Sigmoid colon (tissue), 7 donors: ENCODE data around the gene NOL6. TPM values are rescaled to one million over a fixed set of nuclear protein-coding genes. Genes with fewer than 3 reads are reported as not detected.

ENCODE experiments used
- DNase-seq: peaks from one replicate; pipeline ENCODE4 v3.0.0-alpha.2; 2019
- H3K27ac ChIP-seq, 4 donors: fragments of 200-600 bp; sonication (generic); one replicate each; pipeline ENCODE4 v1.5.1; 2016 to 2019; ENCODE audit warnings: mild to moderate bottlenecking in 1 of 4
- H3K27me3 ChIP-seq, 3 donors: fragments of 200-600 bp; sonication (generic); one replicate each; pipeline ENCODE4 v1.5.1; 2019; ENCODE audit warnings: mild to moderate bottlenecking in 1 of 3
- H3K36me3 ChIP-seq, 4 donors: fragments of 200-600 bp; sonication (generic); one replicate each; pipeline ENCODE4 v1.5.1; 2016 to 2019
- H3K4me1 ChIP-seq, 4 donors: fragments of 200-600 bp; sonication (generic); one replicate each; pipeline ENCODE4 v1.5.1; 2017 to 2019
- H3K4me3 ChIP-seq, 4 donors: fragments of 200-600 bp; sonication (generic); one replicate each; pipeline ENCODE4 v1.5.1; 2017 to 2019; ENCODE audit warnings: mild to moderate bottlenecking in 2 of 4, moderate library complexity in 1 of 4
- H3K9me3 ChIP-seq, 4 donors: fragments of 200-600 bp in 3 of 4; sonication (generic) in 3 of 4; one replicate each; pipeline versions ENCODE4 v1.5.1 to v1.6.1; 2013 to 2019
- CTCF ChIP-seq, 4 experiments: fragments of 450-650 bp in 3 of 4; fragments of 200-600 bp in 1 of 4; IDR thresholded peaks; one replicate each; pipeline ENCODE4 v1.5.1; 2016 to 2019; ENCODE audit warnings: antibody characterized with exemption in 4 of 4, mild to moderate bottlenecking in 3 of 4, moderate library complexity in 2 of 4
- EP300 ChIP-seq, 4 donors: sonication (generic); formaldehyde crosslinking; IDR thresholded peaks; one replicate each; pipeline ENCODE4 v1.6.1; 2017; ENCODE audit warnings: antibody characterized with exemption in 4 of 4
- POLR2A ChIP-seq, 2 donors: fragments of 450-650 bp; IDR thresholded peaks; one replicate each; pipeline ENCODE4 v1.6.1; 2016; ENCODE audit warnings: antibody characterized with exemption in 2 of 2, mild to moderate bottlenecking in 2 of 2, moderate library complexity in 2 of 2
- POLR2AphosphoS5 ChIP-seq, 4 donors: sonication (generic); formaldehyde crosslinking; IDR thresholded peaks; one replicate each; pipeline ENCODE4 v1.6.1; 2017; ENCODE audit warnings: antibody characterized with exemption in 4 of 4
- WGBS, 2 donors: extraction: QIAGEN DNeasy Blood & Tissue Kit; methylation state at CpG; one replicate each; pipeline ENCODE4 v1.1.7; 2013; 5-methylcytosine and 5-hydroxymethylcytosine counted together
- intact Hi-C: fragments of 100-400 bp; cut with DNase I; formaldehyde crosslinking; loops from one replicate; pipeline ENCODE4 v1.15.1; 2023
- polyA plus RNA-seq, 3 donors: library from polyadenylated mRNA; stranded (reverse); fragments of 200-250 nt; gene quantifications; one replicate each; pipeline ENCODE4 v1.2.3, GENCODE V29; 2013
- total RNA-seq, 4 donors: library from RNA; depleted of rRNA; stranded (reverse); fragments of >200 nt; gene quantifications; one replicate each; pipeline ENCODE4 v1.1.0, GENCODE V29; 2016
- donor health status: healthy with polysubstance abuse.
- donor health status: Bipolar disorder and iron deficiency.
- donor health status: healthy.

The NOL6 gene
- total and polyA plus RNA-seq, 7 donors: 5.5 to 23.6 (median 9.9) TPM

GRCh38 chr9:33468215-33468730, 5.5 kb downstream of the NOL6 start:
- peaks cover 47 to 91% (median 67%) of the 10 kb centered on the region in 4 donors for H3K36me3 ChIP-seq
- no peak overlapping the region for H3K4me3 ChIP-seq
- DNase-seq: peak; percentile 26
- intact Hi-C loops: loop anchor here (5.0 kb wide), 1 partner anchor 181 kb away; no protein-coding TSS in a partner anchor
- no peak for TF ChIP-seq POLR2AphosphoS5 (IDR thresholded peaks at IDR 0.05)
- no peak for TF ChIP-seq CTCF (IDR thresholded peaks at IDR 0.05)
- TF ChIP-seq EP300 (IDR thresholded peaks at IDR 0.05): no peak
- no peak for TF ChIP-seq POLR2A (IDR thresholded peaks at IDR 0.05)
- H3K27ac ChIP-seq: no peak overlapping the region
- WGBS, 2 donors: 68 to 88% methylated on average over 4 of the region's 4 CpGs
- no peaks in the 10 kb centered on the region for H3K9me3 ChIP-seq
- no peaks in the 10 kb centered on the region for H3K27me3 ChIP-seq
- H3K4me1 ChIP-seq: peaks cover 0 to 17% (median 13%) of the 10 kb centered on the region in 4 donors

DNA sequence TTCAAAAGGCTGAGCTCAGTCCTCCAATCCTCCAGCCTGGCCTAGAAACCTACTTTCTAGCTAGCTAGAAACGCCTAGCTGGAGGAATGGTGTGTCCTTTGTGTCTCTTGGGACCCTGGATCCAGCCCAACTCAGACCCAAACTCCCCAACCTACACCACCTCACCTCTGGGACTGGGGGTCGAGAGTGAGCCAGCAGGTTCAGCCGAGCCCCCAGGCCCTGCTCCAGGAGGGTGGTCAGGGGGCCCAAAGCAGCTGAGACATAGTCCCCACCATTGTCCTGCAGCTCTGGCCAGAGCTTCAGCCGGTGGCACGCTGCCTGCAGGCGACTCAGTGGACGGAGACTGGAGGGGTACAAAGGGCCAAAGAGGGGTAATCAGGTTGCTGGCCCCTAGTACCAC, 6.2 kb downstream of the NOL6 start:
- H3K4me3 ChIP-seq: no peak overlapping the region
- peak; percentile 56 for DNase-seq
- WGBS, 2 donors: 86 to 95% methylated on average over 7 of the region's 7 CpGs
- TF ChIP-seq CTCF (IDR thresholded peaks at IDR 0.05) (no peak), POLR2A (IDR thresholded peaks at IDR 0.05) (no peak), EP300 (IDR thresholded peaks at IDR 0.05) (no peak), POLR2AphosphoS5 (IDR thresholded peaks at IDR 0.05) (no peak)
- peaks cover 54 to 98% (median 73%) of the 10 kb centered on the region in 4 donors for H3K36me3 ChIP-seq
- H3K4me1 ChIP-seq: peaks cover 0 to 9% (median 6%) of the 10 kb centered on the region in 4 donors
- H3K27me3 ChIP-seq: no peaks in the 10 kb centered on the region
- H3K27ac ChIP-seq: no peak overlapping the region
- H3K9me3 ChIP-seq: no peaks in the 10 kb centered on the region
- intact Hi-C loops: loop anchor here (2.0 to 5.0 kb wide), 2 partner anchors 21 to 180 kb away; partner anchors contain the start of gene AQP3

DNA sequence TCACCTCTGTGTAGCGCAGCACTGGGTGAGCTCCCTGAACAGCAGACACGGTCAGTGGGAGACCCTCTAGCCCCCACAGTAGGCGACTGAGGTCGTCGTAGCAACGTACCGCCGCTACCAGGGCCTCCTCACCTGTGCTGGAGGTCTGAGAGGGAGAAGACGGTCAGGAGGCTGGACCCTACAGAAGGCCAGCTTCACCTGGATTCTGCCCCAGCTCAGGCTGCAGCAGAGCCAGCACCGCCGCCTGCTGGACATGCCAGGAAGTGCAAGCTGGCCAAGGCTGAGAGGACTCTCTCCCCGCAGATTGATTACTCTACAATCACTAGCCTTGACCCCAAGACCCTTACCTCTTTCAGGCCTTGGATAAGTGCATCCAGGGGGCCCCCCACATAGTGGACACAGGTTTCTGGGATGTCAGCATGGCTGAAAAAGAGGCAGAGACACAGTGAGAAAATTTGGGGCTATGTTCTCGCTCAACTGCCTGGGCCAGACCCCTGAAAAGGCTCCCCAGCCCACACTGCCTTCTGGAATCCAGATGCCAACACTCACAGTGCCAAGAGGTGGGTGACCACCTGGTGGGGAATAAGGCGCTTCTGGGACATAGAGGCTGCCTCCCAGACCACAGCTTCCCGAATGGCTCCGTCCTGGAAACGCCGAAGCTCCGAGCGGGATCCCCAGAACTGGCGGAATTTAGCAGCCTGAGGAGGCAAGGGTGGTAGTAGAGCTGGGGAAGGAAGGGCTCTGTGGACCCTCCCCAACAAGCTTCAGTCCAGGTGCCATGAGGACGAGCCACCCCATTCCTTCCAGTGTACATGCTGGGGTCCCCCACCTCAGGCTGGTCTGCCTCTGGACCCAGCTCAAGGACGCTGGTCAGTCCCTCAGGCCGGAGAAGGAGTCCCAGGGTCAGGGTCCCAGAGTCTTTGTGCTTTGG, 6.9 kb downstream of the NOL6 start:
- no peaks in the 10 kb centered on the region for H3K9me3 ChIP-seq
- H3K27ac ChIP-seq: no peak overlapping the region
- WGBS, 2 donors: 70 to 79% methylated on average over 24 of the region's 24 CpGs
- TF ChIP-seq POLR2A (IDR thresholded peaks at IDR 0.05): no peak
- no peak for TF ChIP-seq EP300 (IDR thresholded peaks at IDR 0.05)
- peak; percentile 83 to 94 (median 88) for TF ChIP-seq CTCF (IDR thresholded peaks at IDR 0.05)
- no peak for TF ChIP-seq POLR2AphosphoS5 (IDR thresholded peaks at IDR 0.05)
- peak; percentile 76 for DNase-seq
- H3K4me1 ChIP-seq: peaks cover 0 to 3% (median 1%) of the 10 kb centered on the region in 4 donors
- intact Hi-C loops: loop anchor here (1.0 to 5.0 kb wide), 3 partner anchors 20 to 180 kb away; partner anchors contain the start of gene AQP3
- no peak overlapping the region for H3K4me3 ChIP-seq
- H3K27me3 ChIP-seq: no peaks in the 10 kb centered on the region
- peaks cover 55 to 100% (median 78%) of the 10 kb centered on the region in 4 donors for H3K36me3 ChIP-seq

- Histone ChIP-seq H3K4me3 (no peak overlapping the region), H3K4me1 (no peaks in the 10 kb centered on the region), H3K9me3 (no peaks in the 10 kb centered on the region), H3K36me3 (peaks cover 52 to 100% (median 80%) of the 10 kb centered on the region in 4 donors), H3K27ac (no peak overlapping the region), H3K27me3 (no peaks in the 10 kb centered on the region)
- DNase-seq: no peak
- WGBS, 2 donors: 95 to 97% methylated on average over 27 of the region's 27 CpGs
- intact Hi-C loops: loop anchor here (1.0 to 5.0 kb wide), 3 partner anchors 19 to 179 kb away; partner anchors contain the start of gene AQP3
- no peak for TF ChIP-seq POLR2AphosphoS5 (IDR thresholded peaks at IDR 0.05)
- no peak for TF ChIP-seq EP300 (IDR thresholded peaks at IDR 0.05)
- TF ChIP-seq CTCF (IDR thresholded peaks at IDR 0.05): no peak
- no peak for TF ChIP-seq POLR2A (IDR thresholded peaks at IDR 0.05)
Observed at GRCh38 chr9:33465596-33466564, 7.8 kb downstream of the NOL6 start.
